ENCODE results near the gene SEC24B. TPM values are rescaled to one million over a fixed set of nuclear protein-coding genes. Genes with fewer than 3 reads are reported as not detected.

SEC24B gene
- 18.0 and 20.3 TPM in 2 replicates for total RNA-seq

DNA sequence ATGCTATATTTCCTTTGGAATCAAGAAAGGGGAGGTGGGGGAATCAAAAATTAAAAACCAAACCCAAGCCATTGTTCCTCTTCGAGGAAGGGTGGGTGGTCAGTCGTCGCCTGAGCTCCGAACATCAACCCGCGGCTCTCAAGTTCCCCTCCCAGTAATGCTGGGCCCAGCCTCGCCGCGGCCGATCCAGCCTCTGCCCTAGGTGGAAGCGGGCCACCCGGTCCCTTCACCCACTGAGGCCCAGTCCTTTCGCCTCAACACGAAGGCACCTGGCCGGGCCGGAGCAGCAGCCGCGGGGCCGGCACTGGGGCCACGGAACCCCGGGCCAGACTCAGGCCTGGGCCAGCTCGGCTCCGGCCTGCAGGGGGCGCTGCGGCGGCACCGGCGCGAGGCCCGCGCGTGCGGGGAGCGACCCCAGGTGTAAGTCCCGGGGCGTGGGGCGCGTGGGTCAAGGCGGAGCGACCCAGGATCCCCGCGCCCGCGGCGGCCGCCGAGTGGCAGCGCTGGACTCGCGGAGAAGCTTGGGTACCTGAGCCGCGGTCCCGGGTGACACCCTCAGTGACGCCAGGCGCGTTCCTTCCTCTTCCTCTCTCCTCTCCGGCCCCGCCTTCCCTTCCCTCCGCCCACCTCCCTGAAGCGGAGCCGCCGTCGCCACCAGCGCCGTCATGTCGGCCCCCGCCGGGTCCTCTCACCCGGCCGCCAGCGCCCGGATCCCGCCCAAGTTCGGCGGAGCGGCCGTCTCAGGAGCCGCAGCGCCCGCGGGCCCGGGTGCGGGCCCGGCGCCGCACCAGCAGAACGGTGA is at the start of gene SEC24B:
TSS of gene SEC24B (plus strand) at position 611 of the 802 bp plus-strand sequence. CDS start at position 666, 55 bp downstream.

DNA sequence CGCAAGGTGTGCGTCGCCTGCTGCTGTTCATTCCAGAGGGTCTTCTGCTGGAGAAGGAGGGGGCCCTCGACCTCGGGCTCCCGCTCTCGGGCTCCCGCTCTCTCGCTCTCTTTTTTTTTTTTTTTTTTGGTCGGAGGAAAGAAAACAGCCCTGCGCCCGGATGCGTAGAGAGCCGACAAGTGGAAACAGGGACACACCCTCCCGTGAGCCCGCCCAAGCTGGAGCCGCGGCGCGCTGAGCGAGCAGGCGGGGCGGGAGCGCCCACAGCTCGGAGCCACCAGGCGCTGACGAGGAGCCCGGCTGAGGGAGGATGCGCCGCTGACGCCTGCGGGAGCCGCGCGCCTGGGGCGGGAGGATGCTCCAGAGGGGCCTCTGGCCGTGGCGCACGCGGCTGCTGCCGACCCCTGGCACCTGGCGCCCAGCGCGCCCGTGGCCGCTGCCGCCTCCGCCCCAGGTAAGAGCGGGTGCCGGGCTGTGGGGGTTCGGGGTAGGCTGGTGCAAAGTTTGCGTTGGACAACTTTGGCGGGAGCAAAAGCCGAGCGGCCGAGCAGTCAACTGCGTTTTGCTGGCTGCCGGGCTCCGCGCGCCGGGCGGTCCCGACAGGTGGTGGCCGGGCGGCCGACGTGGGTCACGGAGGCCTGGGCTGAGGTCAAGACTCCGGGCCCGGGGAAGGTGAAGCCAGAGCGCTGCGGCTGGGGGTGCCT is 126.5 kb downstream of the SEC24B start, which contains the start of gene MCUB:
TSS of gene MCUB (plus strand) at position 264 of the 704 bp plus-strand sequence. CDS start at position 356, 92 bp downstream.

Small RNA genes lying within 50 kb of the gene (small RNA-seq; reads per million reads assigned to genes)
- gene MIR576 (1.3 reads per million, percentile 67 among the genes with 10 or more reads in this experiment), gene RN7SL55P (not detected)

Other genes starting within 250 kb of the SEC24B start
- under 0.01 TPM in 1 of 2 replicates, not detected in the other for gene COL25A1, start 131.2 kb upstream of the SEC24B start, total RNA-seq
- 25.4 and 32.7 TPM in 2 replicates for gene MCUB, start 126.4 kb downstream of the SEC24B start, total RNA-seq